GM18508 (cell line): Measurements from ENCODE around the gene TPRX2.
"Not testable (repeated sequence)": the region's sequence is repeated elsewhere in the genome, so short reads cannot be mapped to it uniquely, and the experiment has no call there.

Experiments
- ATAC-seq: cut with Tn5 transposase; IDR thresholded peaks from one replicate; pipeline ENCODE4 v1.9.1; 2021; ENCODE audit warnings: moderate number of reproducible peaks; ENCODE audit not compliant: insufficient read depth, unreplicated experiment

The TPRX2 gene

DNA sequence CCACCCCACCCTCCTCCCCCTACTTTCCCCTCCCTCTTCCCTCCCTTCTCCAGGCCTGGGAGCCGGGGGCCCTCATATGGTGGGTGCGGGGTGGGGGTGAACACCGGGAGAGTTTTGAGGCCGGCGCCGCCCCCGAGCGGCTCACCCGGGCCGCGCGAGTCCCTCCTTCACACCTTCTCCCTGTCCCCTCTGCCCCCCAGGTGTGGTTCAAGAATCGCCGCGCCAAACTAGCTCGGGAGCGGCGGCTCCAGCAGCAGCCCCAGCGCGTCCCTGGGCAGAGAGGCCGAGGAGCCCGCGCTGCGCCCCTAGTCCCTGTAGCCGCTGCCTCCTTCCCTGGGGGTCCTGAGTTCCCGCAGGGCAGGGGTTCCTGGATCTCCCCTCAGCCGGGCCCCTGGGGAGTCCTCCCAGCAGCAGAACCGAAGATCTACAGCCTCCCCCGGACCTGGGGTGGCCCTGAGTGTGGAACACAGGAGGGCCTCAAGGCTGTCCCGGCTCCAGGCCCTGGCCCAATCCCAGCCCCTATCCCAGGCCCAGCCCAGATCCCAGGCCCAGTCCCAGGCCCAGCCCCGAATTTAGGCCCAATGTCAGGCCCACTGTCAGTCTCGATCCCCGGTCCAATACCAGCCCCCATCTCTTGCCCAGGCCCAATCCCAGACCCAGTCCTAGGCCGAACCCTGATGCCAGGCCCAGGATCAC lies 1.7 kb downstream of the TPRX2 start:
- no peak for ATAC-seq

DNA sequence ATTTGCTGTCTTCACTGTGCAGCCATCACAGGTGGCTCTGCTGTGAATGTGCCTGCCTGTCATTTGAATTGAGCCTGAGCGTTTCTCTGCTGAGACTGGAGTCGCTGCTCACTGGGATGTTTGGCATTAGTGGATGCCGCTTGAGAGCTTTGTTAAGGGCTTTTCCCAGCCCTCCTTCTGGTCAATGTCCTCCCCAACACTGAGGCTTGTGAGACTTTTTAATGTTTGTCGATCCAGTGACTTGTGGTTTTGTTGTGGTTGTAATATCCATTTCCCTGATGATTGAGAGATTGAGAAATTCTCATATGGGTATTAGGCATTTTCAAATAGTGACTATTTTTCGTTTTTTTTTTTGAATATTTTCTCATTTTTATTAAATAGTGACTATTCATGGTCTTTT lies 2.6 kb downstream of the TPRX2 start:
- ATAC-seq: no peak

DNA sequence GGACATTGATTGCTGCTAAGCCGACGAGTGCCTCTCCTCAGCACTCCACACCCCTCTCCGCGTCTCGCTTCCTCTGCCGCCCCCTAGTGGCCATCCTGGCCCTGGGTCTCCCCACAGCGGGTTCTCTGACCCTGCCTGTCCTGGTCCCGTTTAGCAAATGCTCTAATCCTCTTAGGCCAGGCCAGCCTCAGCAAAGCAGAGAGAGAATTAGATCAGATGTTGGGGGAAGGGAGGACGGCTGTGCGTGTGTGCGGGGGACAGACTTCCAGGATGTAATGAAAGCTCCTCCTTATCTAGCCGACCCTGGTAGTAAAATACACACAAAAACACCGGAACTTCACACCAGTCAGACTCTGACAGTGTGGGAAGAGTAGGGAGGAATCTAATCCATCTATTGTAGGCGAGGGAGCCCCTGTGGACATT lies 4.5 kb downstream of the TPRX2 start:
- ATAC-seq: no peak

DNA sequence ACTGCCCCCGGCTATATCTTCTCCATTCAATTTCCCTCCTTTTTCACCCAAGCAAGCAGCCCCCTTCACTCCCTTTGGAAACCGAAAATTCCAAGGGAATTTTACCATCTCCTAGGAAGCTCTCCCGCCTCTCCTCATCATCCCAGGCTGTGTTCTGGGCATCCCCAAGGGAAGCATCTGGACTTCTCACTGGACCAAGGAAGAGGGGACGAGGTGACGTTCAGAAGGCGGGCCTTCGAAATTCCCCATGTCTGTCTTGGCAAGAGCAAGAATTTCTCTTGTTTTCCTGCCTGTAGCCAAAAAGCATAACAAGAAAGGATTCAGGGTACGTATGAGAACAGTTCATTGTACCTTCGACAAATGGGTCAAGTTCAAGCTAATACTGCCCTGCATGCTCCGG lies 6.1 kb downstream of the TPRX2 start:
- no peak for ATAC-seq

DNA sequence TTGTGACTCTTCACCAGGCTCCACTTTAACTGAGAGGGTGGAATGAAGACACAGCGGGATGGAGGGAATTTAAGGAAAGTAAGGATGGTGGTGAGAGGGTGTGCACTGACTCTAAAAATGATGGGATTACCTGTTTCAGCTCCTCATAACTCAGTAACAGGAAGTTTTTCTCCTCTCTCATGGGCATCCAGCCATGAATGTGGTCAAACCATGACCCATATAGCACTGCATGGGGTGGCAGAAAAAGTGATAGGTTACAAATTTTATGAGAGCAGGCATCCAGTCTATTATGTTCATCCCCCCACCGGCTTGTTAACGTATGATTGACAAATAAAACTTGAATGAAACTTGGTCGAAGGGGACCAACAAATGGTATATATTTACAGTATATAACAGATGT lies 19.9 kb downstream of the TPRX2 start:
- no peak for ATAC-seq

DNA sequence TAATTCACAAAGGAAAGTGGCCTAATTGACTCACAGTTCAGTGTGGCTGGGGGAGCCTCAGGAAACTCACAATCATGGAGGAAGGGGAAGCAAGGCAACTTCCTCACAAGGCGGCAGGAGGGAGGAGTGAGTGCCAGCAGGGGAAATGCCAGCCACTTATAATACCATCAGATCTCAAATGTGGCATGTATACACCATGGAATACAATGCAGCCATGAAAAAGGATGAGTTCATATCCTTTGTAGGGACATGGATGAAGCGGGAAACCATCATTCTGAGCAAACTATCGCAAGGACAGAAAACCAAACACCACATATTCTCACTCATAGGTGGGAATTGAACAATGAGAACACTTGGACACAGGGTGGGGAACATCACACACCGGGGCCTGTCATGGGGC lies 20.4 kb downstream of the TPRX2 start:
- ATAC-seq: not testable (repeated sequence)

DNA sequence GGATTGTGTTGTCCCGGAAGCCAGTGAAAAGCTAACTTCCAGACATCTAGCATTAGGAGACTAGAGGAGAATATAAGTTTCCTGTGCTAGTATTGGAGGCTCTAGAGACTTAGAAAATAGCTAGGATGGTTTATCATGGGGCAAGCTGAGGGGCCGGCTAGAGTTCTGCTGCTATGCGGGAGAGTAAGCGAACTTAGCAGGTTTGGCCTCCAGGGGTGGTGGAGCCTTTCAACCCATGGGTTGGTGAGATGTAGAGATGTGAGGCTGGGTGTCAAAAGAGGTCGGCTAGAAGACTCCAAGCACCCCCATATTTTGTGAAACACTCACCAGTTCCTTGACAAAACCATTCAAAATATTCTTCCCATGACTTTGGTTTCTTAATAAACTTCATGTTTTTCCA lies 22.7 kb downstream of the TPRX2 start:
- no peak for ATAC-seq

DNA sequence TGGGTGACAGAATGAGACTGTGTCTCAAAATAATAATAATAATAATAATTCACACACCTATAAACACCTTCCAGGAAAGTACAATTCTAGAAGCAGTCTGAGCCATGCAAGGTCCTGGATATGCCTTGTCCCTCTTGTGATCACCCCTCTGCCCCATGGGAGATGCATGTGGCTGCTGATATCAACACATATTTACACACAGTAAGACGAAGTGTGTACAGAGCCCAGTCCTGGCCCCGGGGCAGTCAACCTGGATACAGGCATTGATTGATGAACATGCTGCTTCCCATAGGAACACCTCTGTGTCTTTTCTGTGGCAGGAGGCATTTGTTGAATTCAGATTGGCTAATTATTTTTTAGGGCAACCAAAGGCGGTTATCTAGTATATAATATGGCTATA lies 23.9 kb downstream of the TPRX2 start:
- no peak for ATAC-seq

DNA sequence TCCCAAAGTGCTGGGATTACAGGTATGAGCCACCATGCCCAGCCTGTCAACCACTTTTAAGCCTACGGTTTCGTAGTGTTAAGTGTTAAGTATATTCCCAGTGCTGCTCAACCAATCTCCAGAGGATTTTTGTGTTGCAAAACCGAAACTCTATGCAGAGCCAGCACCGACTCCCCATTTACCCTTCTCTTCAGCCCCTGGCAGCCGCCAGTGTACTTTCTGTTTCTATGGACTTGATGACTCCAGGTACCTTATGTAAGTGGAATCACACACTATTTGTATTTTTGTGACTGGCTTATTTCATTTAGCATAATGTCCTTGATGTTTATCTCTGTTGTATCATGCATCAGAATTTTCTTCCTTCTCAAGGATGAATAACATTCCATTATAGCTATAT lies 26.0 kb downstream of the TPRX2 start:
- ATAC-seq: no peak

DNA sequence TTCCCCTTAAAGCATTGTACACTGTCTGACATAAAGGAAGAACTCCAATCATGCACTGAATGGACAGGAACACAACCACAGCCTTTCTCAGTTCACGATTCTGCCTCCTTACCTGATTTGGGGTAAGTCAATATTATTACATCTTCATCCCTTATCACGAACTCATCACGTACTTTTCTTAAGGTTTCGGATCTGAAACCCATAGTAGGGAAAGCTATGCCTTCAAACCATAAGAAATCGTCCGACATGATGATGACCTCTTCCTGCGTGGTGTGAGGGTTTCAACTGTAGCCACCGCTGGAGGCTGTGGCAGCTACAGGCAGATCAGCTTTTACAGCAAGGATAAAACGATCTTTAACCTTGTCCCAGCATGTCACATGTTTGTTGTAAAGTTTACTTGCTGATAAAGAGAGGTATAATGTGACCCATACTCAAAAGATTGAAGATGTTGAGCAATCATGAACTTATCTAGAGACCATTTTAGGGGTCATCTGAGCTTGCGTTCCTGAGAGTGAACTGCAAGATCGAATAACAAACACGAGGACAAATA lies 27.1 kb downstream of the TPRX2 start, which contains the start of gene SULT2A1:
TSS of gene SULT2A1 (minus strand) at position 306 of the 550 bp plus-strand sequence. CDS start at position 248, 58 bp downstream.
- no peak for ATAC-seq

DNA sequence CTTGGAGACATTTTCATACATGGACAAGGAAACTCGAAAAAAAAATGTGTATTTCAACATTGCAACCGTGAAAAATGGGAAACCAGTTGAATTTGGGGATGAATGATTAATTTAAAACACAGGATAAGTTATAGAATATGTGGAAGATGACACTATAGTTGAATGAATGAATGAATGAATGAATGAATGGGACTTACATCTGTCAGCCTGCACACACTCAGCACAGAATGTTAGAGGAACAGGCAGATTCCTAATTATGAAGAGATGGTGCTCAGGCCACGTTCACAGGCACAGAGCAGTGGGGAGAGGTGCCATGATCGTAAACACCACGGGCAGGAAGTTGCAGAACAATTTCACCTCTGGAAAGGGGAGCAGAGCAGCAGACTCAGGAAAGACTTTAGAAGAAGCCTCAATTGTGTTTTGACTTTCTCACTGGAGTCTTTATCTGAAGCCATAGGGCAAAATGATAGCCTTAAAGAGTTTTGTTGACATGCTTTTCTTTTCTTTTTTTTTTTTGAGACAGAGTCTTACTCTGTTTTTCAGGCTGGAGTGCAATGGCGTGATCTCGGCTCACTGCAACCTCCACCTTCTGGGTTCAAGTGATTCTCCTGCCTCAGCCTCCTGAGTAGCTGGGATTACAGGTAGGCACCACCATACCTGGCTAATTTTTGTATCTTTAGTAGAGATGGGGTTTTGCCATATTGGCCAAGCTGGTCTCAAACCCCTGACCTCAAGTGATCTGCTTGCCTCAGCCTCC lies 32.0 kb downstream of the TPRX2 start:
- ATAC-seq: no peak

DNA sequence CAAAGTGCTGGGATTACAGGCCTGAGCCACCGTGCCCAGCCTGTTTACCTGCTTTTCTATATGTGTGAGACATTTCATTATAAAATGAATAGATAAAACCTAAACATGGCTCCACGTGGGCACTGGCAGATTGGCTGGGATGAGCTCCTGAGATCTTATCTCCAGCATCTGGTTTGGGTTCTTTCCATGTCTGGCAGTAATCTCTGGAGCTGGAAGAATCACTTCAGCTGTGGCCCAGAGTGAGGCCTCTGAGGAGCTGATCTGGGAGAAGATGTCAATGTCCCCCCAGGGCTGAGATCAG lies 32.5 kb downstream of the TPRX2 start:
- no peak for ATAC-seq

DNA sequence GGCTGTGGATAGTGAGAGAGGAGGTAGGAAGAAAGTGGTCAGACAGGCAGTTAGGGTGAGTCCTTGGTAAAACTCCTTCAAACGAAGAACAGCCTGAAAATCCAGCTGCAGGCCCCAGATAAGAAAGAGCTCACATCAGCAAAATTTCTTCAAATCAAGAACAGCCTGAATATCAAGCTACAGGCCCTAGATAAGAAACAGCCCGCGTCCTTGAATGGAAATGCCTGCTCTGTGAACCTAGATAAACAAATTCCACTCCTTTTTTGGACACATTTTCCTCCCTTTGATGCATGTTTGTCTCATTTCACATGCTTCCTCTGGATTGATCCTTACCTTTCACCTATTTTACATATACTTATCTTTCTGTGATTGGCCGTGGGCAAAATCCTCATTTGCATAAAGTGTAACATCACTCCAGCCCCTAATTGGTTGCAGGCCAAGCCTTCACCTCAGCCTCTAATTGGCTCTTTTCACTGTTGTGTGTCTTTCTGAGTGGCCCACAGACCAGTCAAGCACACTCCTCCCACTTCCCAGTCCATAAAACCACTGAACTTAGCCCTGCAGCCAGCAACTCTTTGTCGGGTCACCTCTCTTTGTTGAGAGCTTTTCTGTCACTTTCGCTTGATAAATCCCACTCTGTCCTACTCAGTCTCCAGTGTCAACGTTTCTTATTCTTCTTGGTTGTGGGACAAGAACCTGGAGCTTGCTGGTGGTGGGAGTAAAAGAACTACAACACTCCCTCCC lies 33.1 kb downstream of the TPRX2 start:
- ATAC-seq: no peak

DNA sequence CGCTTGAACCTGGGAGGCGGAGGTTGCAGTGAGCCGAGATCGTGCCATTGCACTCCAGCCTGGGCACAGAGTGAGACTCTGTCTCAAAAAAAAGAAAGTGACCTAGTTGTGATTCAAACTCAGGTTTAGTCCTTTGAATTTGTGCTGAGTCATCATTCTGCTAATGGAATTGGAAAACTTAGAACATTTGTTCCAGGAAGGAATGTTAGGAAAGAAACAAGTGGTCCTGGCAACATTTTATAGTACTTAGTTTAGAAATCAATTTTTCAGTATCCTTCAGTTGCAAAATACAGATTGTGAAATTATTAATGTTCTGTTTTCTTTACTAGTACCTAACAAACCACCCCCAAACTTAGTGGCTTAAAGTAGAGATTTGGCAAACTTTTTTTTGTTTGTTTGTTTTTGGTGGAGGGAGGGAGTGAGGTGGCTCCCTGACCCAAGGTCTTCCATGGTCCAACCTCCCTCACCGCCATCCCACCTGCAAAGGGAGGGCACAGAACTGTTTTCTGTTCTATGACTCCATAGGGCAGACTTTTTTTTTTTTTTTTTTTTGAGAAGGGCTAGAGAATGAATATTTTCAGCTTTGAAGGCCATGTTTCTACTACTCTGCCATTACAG lies 36.2 kb downstream of the TPRX2 start:
- ATAC-seq: no peak

DNA sequence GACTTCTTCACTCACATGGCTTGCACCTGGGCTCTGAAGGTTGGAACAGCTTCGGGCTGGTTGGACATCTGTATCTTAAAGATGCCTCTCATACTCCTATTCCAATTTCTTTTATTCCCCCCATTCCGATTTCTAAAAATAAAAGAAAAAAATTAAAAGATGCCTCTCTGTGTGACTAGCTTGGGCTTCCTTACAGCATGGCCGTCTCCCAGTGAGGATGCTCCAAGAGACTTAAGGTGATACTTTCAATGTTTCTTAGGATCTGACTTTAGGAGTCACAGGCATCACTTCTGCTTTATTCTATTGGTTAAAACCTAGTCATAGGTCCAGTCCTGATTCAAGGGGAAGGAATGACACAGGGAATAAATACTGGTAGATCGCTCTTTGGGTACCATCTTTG lies 37.0 kb downstream of the TPRX2 start:
- no peak for ATAC-seq

DNA sequence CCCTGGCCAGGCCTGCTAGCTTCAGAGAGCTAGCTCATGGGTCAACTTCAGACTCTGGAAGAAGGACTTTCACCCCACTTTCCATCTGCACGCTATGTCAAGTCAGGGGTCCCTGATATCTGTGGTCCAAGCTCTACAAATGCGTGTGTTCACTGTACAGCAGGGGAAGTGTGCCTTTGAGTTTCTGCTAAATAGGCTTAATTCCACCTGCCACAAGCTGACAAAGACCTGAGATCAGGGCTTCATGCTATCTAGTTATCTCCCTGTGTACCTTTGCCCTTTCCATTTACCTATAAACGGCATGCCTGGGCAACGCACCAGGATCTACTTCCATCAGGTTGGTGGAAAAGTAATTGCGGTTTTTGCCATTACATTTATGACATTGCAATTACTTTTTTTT lies 37.7 kb downstream of the TPRX2 start:
- ATAC-seq: no peak

DNA sequence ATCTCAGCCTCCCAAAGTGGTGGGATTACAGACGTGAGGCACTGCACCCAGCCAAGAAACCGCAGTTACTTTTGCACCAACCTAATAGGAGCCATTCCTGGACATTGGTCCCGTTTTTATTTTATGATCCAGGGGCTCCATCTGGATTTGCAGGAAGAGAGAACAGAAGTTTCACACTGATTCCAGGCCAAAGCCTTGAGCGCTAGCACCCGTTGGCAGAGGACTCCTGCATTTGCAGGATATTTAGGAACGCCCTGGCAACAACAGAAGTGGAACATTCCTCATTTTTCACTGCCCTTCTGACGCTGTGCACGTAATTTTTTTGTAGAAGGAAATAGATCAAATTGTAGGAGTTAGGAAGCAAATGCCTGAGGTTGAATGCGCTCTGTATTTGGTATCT lies 38.8 kb downstream of the TPRX2 start:
- no peak for ATAC-seq

DNA sequence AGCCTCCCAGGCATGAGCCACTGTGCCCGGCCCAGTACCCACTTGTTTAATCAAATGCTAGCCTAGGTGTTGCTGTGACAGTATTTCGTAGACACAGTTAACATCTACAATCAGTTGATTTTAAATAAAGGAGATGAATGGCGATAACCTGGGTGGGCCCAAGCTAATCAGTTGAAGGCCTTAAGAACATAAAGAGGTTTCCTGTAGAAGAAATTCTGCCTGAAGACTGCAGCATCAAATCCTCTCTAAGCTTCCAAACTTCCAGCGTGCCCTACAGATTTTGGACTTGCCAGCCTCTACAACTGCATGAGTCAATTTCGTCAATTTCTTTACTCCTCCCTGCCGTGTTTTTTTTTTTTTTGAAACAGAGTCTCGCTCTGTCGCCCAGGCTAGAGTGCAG lies 40.3 kb downstream of the TPRX2 start:
- ATAC-seq: no peak

DNA sequence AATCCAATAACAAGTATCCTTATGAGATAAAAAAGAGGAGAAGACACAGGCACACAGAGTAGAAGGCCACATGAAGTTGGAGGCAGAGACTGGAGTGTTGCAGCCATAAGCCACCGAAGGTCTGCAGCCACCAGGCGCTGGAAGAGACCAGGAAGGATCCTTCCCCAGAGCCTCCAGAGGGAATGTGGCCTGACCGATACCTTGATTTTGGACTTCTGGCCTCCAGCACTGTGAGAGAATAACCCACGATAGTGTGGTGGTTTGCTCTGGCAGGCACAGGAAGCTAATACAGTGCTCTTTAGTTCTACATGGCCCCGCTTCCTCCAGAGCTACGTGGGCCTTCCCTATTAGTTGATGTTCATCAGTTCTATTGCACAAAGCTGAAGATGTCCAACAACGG lies 42.3 kb downstream of the TPRX2 start:
- no peak for ATAC-seq

DNA sequence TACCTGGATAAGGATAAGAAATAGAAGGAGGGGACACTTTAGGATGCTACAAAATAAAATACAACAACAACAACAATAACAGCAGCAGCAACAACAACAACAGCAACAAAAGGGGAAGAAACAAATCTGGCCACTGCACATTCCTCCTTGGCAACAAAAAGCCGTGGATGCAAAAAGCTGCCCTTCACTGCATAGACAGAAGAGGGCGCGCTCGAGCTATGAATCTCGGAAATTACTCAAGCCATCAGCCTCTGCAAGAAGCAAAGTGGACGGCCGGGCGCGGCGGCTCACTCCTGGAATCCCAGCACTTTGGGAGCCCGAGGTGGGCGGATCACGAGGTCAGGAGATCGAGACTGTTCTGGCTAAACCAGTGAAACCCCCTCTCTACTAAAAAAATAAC lies 50.3 kb downstream of the TPRX2 start:
- ATAC-seq: not testable (repeated sequence)

DNA sequence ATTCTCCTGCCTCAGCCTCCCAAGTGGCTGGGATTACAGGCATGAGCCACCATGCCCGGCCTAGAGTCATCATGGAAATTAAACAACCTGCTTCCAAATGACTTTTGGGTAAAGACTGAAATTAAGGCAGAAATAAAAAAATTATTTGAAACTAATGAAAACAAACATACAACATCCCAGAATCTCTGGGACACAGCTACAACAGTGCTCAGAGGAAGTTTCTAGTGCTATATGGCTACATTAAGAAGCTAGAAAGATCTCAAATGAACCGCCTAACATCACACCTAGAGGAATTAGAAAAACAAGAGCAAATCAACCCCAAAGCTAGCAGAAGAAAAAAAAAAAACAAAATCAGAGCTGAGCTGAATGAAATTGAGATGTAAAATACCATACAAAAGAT lies 51.2 kb downstream of the TPRX2 start:
- ATAC-seq: not testable (repeated sequence)
